GM10266 (cell line): ENCODE measurements around the gene UFD1.

Experiments used
- DNase-seq: peaks from one replicate; pipeline ENCODE4 v3.0.0; 2012; ENCODE audit errors: extremely low spot score
- CTCF ChIP-seq: IDR thresholded peaks from 2 replicates; pipeline ENCODE4 v1.5.1; 2012; ENCODE audit warnings: mild to moderate bottlenecking, low read depth; ENCODE audit not compliant: control insufficient read depth, insufficient read depth; ENCODE audit errors: missing control alignments

Gene UFD1

GRCh38 chr22:19520566-19521305, 41.7 kb upstream of the UFD1 start:
- no peak for DNase-seq
- no peak for TF ChIP-seq CTCF

GRCh38 chr22:19520007-19520406, 41.0 kb upstream of the UFD1 start:
- TF ChIP-seq CTCF: no peak
- no peak for DNase-seq

GRCh38 chr22:19519041-19519926, 40.3 kb upstream of the UFD1 start:
- TF ChIP-seq CTCF: no peak
- DNase-seq: no peak

- no peak for TF ChIP-seq CTCF
Measured at GRCh38 chr22:19518635-19519034, 39.6 kb upstream of the UFD1 start.

GRCh38 chr22:19517919-19518611, 39.1 kb upstream of the UFD1 start:
- TF ChIP-seq CTCF: no peak
- no peak for DNase-seq

More at GRCh38 chr22:19518635-19519034, 39.6 kb upstream of the UFD1 start:
- DNase-seq: no peak

- TF ChIP-seq CTCF: no peak
Measured at GRCh38 chr22:19517171-19517500, 38.1 kb upstream of the UFD1 start.

More at GRCh38 chr22:19517171-19517500, 38.1 kb upstream of the UFD1 start:
- DNase-seq: no peak
